T-helper 2 cell (primary cell): ENCODE data around the gene ADAM22.

Experiments
- DNase-seq, 5 experiments: peaks; one replicate each; pipeline versions ENCODE4 v3.0.0 to v3.0.0-alpha.2; 2012 to 2022

ADAM22 gene

DNA sequence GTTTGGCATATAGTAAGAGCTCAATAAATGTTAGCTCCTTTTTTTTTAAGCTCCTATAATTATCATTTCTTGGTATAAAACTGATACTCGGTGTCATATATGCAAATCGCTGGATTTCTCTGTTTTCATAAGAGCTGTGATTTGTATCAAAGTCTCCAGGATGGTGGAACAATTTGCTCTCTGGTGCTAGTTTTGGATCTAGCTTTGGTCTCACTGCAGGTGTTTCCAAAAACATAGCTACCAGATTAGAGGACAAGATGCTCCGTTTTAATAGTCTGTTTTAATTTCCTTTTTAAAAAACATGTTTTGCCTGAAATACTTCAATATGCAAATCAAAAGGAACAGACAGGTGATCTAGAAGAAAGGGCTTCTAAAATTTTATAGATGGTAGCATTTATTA, 25.3 kb downstream of the ADAM22 start:
- DNase-seq = no peak

DNA sequence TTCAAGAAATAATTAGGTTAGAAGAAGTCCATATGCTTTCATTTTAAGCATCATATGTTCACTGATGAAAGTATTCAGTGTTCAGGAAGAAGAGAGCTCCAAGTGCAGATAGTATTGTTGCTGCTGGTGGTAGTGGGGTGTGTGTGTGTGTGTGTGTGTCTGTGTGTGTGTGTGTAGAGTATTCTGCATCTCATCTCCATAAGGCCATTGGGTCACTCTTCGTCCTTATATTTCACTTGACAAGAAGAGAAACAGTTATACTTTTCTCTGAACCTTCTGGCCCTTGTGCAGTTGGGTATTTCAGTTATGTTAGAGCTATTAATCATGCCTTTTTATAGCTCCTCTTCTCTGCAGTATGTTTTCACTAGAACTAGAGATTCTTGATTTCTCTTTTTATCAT, 26.2 kb downstream of the ADAM22 start:
- no peak for DNase-seq

DNA sequence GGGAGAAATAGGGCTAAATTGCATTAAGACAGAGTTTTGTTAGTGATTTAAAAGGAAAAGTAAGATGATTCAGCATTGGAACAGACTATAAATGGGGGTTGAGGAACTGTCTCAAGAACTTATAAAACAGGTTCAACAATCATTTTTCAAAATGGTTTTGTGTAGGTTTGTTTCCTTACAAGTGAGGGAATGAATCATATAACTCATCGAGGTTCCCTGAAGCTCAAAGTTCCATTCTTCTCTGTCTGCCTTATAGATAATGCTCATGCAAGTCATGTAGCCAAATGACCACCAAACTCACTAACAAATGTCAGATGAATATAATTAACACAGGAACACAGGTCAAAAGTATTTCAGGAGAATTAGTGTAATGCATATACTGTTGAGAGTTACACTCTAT, 27.7 kb downstream of the ADAM22 start:
- no peak for DNase-seq

DNA sequence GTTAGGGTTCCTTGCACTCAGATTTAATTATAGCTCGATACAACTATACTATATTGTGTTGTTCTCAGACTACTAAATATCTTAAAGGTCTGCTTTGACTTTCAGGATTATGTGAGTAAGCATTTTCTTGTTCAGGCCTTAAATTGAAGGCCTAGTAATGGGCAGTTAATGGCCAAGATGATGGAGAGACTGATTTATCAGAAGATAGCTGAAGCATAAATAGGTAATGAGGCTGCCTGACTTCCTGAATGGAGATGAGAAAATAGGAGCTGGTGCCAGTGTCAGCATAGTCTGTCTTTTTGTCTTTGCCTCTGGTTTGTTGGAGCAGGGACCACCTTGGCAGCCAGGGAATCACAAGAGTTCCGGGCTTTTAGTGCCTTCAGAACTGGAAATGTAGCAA, 32.2 kb downstream of the ADAM22 start:
- DNase-seq = no peak

DNA sequence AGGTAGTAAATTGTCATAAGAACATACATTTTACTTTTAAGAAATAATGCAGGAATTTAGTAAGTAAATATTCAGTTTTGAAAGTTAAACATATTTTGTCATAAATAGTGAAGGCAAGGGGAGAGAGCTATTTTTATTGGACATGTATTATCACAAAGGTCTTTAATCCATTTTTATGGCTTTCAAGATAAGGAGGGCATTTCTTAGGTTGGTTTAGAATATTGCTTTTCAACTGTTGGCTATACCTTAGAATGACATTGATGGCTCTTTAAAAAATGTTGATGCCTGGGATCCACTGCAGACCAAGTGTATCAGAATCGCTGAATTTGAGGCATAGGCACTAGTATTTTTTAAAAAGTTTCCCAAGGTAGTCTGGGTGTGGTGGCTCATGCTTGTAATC, 34.0 kb downstream of the ADAM22 start:
- no peak for DNase-seq

DNA sequence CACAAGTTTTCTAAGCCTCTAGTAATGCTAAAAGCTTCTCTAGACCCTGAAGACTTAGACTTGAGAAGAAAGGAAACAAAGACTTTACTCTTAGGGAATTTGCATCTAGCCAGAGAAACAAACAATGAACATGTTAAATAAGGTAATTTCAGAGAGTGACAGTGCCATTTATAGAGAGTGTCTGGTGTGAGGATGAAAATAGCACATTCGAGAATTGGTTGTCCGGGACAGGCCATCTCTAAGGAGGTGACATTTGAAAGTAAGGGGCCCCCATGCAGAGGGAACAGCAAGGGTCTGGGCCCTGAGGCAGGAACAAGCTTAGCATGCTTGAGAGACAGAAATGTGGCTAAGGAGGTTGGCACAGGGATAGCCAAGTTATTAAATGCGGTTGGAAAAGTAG, 48.1 kb downstream of the ADAM22 start:
- DNase-seq = no peak

DNA sequence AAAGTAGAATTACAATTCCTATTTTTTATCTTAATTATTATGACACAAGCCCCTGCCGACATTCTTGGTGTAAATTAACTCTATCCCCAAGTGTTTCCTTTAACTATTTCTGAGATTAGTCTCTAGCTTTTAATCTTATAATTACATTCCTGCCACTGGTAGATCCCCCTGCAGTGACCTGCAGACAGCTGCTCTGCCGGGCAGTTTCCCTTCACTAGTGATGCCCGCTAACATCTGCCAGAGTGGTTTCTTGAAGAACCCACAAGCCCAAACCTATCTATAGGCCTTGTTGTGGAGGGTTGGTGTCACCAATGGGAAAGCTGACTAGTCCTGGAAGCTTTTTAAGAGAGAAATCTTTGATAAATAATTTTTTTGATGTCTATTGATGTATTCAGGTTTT, 50.0 kb downstream of the ADAM22 start:
- no peak for DNase-seq

DNA sequence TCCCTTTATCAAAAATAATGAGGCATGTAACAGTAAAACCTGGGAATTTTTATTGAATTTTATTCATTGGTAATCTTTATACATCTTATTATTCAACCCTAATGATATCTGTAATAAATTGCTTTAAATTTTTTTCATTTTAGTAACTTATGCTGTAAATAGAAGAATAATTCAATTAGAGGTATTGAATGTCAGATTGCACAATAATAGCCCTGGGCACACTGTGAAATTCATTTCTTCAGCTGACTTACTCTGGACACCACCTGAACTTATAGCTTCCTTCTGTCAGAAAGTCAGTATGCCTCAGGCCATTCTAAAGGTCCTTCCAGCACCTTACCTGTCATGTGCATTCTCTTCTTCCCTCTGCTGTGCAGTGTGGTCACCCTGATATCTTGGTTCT, 59.2 kb downstream of the ADAM22 start:
- no peak for DNase-seq

DNA sequence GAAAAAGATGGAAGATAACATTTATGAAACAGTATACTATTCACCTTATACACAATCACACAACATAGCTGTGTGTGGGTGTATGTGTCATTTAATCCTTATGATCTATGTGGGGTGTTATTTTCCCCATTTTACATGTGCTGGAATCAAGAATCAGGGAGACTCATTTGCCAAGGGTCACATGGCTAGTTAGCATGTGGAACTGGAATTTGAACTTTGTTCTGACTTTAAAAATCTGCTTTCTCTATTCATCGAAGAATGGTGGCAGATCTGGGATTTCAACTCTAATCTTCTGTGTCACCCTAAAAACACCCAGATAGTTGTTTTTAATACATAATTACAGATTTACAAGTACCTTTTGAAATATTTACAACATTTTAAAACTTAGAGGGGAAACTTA, 65.2 kb downstream of the ADAM22 start:
- no peak for DNase-seq

DNA sequence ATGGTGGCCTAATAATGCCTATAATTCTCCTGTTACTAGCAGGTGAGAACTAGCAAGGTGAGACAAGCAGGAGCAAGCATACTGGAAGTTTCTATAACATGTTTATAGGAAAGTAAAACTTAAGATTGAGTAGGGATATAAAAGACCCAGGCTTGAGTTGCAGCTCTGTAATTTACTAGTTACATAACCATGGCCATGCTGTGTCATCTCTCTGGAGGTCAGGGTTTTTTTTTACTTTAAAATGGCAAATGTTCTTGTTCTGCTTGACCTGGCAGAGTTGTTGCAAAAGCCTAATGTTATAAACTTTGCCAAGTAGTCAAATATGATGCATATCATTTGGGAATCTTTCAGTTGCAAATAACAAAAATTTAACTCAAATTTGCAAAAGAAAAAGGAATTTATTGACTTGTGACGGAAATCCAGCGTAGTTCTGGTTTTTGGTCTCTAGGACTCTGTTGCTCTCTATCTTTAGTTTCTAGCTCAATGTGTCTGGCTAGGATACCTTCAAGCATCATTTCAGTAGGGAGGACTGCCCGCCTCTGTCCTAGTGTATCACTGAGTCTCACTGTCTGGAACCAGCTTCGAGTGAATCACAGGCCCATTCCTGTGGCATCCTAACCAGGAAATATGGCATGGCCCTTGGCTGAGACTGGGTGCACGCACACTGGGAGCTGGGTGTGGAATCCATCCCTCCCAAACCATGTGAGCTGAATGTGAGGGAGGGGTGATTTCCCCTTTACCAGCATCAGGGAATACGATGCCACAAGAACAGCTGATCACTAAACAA, 67.9 kb downstream of the ADAM22 start:
- DNase-seq = no peak

DNA sequence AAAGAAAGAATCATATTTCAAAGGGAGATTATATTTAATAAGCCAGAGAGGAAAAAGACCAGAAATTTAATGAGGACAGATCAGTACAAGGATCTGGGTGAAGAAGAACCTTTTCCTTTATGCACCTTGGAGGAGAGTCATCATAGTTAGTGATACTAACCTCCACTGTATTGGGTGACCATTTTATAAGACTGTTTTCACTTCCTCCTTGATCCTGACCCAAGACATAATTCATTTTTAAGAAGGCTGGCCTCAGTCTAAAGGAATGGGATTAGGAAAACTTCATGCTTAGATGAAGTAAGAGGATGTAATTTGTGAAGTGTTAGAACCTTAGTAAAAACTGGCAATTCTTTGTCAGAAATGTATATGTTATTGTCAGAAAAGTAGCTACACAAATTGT, 68.6 kb downstream of the ADAM22 start:
- DNase-seq = no peak

DNA sequence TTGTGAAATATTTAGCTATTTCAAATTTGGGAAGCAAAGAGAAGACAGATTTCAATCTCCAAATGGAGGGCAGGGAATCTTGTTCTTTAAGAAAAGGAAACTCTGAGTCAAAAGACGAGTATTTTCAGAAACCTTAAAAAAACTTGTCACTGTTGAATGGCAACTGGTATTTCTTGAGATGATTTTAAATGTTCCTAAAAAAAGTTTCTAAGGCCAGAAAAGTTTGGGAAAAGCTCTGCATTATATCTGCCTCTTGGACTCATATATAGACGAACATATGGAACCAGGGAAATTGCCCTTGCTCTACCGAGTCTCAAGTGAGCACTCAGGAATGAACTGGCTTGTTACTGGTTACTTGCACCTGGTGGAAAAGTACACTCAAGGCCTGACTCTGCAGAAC, 69.5 kb downstream of the ADAM22 start:
- no peak for DNase-seq

DNA sequence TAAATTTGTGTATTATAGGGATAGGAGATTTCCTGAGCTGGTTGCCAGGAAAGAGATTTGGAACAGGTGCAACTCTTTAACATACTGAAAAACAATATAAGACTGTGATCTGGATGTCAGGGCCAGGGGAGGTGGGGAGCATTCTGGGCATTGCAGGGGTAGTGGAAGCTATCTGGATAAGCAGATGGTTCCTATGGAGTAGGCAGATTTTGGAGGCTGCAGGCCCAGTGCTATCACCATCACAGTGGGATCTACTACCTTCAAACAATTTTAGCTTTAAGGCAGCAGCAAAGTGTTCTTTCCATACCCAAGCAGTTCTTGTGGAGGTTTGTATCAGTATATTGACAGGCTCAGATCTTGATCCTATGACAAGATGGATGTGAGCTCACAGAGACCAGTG, 71.1 kb downstream of the ADAM22 start:
- no peak for DNase-seq

DNA sequence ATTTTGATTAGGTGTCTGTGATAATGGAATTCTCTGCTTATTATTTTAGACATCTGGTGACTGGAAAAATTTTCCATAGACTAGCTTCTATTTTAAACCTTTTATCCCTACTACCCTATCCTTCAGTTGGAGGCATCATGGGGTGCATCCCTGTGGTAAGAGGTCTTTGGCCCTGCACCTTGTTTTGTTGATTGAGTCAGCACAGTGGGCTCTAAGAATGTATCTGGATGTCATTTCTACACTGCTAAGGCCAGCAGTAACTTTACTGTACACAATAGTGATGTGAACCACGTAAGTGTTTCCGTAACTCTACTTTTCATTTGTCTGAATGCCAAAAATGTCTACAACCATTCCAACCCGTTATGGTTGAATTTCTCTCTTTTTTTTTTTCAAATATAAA, 75.6 kb downstream of the ADAM22 start:
- no peak for DNase-seq

DNA sequence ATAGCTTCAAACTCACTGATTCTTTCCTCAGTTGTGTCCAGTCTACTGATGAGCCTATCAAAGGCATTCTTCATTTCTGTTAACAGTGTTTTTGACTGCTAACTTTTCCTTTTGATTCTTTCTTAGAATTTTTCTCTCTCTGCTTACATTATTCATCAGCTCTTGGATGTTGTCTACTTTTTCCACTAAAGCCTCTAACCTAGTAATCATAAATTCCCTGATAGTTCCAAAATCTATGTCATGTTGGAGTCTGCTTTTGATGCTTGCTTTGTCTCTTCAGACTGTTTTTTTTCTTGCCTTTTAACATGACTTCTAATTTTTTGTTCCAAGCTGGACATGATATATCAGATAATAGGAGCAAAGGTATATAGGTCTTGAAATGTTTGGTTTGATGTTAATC, 78.0 kb downstream of the ADAM22 start:
- DNase-seq = no peak

DNA sequence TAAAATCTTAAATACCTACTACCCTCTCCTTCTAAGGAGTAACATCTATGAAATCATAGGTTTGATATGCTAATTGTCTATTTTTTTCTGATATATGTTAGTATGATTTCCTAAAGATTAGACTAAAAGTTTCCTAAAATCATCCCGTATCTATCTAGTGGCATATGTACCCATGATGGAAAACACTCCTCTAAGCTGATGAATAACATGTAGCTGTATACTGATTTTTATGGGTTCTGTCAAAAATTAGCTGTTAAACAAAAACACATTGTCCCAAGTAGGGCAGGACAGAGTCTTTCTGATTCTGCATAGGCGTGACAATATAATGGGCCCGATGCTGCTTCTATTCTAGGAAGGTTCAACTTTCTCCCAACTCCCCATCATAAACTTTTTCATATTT, 79.9 kb downstream of the ADAM22 start:
- no peak for DNase-seq

DNA sequence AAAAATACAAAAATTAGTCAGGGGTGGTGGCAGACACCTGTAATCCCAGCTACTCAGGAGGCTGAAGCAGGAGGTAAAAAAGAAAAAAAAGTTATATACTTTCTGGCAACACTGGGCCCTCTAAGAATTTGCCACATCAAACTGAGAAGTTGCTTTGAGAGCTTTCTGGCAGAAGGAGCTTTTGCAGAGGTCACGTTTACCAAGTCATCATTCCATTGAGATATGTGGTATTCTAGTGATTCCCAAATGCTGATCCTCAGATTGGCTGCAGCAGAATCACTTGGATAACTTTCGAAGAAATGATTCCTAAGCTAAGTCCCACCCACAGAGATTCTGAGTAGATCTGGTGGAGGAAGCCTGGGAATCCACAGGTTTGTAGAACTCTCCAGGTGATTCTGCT, 80.5 kb downstream of the ADAM22 start:
- DNase-seq = no peak

DNA sequence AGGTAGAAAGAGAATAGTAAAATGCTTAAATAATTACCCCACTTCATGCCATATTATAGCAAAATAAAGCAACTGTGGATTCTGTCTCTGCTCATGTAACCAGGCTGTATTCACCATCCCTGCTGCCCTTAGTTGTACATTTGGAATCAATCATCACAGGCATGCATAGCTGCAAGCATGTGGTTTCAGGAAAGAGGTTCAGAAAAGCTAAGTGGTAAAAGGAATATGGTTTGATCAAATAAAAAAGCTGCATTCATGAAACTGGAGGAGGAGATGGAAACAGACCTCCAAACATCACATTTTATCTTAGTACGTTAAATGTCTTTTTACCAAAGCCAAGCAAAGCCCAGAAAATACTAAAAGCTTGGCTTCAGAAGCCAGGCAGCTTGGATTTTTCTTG, 81.3 kb downstream of the ADAM22 start:
- DNase-seq = no peak

DNA sequence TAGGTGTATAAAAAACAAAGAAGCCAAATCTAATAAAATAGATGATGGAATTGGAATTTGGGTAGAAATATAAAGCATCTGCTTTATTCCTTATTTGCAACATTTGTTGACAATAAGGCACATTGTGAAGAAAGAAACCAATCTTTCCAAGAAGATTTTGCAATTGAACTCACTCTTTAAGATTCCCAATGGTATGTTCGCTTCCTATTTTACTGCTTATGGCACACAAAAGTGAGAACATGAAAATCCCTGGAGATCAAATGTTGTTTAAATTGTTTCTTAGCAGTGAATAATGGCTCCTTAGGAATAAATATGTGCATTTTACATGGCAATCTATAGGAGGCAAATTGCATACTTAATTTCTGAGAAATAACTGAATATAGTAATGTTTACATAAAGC, 84.5 kb downstream of the ADAM22 start:
- no peak for DNase-seq

DNA sequence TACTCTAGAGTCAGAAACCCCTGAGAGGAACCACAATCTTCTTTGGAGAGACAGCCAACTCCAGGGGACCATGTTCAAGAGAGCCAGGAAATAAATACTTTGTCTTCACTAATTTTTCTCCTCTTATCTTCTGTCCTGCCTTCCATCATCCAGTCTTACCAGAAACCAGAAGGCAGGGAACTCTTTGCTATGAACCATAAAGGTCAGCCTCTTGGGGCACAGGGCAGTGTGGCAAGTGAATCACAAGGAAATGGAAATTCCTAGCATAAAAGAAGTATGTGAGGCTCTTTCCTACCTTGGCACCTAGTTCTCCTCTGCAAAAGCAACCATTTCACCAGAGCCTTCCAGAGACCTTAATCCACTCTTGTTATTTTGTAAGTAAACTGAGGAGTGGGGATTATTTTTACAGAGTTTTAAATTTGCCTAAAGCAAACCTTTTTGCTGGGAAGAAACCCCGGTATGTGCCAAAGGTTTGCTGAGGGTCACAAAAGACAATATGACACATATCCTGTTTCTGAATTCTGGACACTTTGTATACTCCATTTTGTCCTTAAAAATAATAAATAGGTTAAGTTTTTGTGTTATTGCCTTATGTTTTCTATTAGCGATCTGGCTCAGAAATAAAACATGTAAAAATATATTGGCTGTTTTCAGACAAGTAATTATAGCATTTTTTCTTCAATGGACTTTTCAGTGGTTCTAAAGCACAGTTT, 87.1 kb downstream of the ADAM22 start:
- DNase-seq = no peak

DNA sequence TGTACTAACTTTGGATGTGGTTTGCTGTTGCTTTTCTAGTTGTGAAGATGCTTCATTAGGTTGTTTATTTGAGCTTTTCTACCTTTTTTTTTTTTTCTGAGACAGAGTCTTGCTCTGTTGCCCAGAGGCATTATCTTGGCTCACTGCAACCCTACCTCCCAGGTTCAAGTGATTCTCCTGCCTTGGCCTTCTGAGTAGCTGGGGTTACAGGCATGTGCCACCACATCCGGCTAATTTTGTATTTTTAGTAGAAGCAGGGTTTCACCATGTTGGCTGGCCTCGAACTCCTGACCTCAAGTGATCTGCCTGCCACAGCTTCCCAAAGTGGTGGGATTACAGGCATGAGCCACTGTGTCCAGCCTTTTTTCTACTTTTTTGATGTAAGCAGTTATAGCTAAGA, 93.7 kb downstream of the ADAM22 start:
- DNase-seq = no peak

DNA sequence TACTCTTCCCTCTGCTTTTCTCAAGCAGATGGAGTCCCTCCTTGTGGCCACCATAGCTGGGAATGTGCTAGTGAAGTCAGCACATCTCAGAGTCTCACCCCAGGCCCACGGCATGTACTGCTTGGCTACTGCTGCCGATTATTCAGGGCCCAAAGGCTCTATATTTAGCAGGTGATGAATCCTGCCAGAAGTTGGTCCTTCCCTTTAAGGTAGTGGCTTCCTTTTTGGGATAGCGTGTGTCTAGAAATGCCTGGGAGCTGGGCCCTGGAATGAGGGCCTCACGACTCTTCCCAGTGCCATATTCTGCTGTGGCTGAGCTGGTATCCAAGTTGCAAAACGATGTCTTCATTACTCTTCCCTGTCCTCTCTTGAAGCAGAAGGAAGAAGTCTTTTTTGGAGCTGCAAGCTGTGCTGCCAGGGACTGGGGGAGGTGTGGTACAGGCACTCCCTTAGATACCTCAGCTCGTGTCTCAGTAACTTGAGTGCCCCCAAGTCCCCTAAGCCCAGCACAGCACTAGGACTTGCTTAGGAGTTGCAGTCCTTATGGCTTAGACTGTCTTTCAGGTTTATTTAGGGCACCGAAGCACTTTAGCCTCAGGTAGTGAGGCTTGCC, 100.1 kb downstream of the ADAM22 start:
- no peak for DNase-seq

DNA sequence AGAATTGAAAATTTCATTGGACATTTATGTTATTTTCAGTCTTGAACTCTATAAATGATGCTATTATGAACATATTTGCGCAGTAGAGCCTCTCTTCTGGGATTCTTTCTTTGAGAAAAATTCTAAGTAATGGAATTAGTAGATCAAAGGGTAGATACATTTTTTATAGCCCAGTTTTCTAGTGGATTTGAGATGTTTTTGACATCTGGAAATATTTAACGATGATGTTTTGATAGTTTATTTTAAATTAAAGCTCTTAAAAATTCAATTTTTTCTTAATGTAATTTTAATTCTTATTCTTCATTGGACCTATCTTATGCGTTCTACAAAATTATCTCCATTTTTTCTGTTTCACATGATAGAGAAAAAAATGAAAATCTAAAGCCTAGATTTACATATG, 103.0 kb downstream of the ADAM22 start:
- DNase-seq = no peak

DNA sequence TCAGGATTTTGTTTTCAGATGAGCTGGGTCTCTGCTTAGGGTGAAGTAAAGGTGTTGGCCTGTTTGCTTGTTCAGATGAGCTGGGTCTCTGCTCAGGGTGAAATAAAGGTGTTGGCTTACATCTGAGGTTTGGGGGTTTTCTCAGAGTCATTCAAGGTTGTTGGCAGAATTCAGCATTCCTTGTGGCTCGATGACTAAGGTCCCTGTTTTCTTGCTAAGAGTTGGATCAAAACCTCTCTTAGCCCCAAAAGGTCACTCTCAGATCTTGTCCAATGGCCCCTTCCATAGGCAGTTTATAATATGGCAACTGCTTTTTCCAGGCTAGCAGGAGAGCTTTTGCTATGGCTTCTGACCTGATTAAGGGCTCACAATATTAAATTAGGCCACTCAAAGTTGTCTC, 106.6 kb downstream of the ADAM22 start:
- DNase-seq = no peak
